ENCODE results near the gene KRT34.
"Not testable (repeated sequence)": the region's sequence is repeated elsewhere in the genome, so short reads cannot be mapped to it uniquely, and the experiment has no call there.

KRT34 gene

DNA sequence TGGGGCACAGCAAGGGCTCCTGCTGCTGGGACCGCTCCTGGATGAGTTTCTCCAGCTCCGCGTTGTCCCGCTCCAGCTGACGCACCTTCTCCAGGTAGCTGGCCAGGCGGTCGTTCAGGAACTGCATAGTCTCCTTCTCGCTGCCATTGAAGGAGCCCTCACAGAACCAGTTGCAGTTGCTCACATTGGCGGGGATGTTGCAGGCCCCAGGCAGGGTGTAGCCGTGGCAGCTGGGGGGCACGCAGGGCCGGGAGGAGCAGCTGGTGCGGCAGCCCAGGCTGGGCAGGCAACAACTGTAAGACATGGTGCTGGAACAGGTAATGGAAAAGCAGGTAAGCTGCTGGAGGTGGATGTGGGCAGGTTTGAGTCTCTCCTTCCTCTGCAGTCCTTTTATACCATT is at the start of gene KRT34:
TSS of gene KRT34 (minus strand) at position 364 of the 400 bp plus-strand sequence. CDS start at position 304, 60 bp downstream.
- not testable (repeated sequence) for DNase-seq (ENCODE audit: low read depth); H3K4me3 ChIP-seq (ENCODE audit: low read depth, low read length)

GRCh38 chr17:41430376-41430775 is 48.3 kb upstream of the KRT34 start:
- not testable (repeated sequence) for H3K4me3 ChIP-seq (ENCODE audit: low read depth, low read length); DNase-seq (ENCODE audit: low read depth)

DNA sequence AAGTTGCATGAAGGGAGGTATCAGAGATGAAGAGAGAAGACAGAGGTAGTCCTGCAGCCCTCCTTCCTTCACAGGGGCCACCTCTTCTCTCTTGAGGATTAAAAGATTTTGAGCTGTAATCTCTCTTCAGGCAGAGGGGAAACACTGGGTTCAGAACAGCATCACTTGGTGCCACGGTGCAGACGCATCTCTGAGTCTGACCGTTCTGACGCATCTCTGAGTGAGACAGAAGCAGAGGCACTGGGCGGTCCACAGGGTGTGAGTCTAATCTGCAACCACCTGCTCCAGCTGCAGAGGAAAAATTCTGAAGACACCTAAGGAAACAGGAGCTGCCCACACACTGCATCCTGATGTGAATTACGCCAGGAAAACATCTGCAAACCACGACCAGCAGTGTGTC is 47.6 kb upstream of the KRT34 start:
- no peak for TF ChIP-seq MYC (IDR thresholded peaks at IDR 0.05; ENCODE audit: low read depth, low read length)
- no peak for TF ChIP-seq MAX (IDR thresholded peaks at IDR 0.05; ENCODE audit: low read depth, low read length)
- TF ChIP-seq, protein P1, sequence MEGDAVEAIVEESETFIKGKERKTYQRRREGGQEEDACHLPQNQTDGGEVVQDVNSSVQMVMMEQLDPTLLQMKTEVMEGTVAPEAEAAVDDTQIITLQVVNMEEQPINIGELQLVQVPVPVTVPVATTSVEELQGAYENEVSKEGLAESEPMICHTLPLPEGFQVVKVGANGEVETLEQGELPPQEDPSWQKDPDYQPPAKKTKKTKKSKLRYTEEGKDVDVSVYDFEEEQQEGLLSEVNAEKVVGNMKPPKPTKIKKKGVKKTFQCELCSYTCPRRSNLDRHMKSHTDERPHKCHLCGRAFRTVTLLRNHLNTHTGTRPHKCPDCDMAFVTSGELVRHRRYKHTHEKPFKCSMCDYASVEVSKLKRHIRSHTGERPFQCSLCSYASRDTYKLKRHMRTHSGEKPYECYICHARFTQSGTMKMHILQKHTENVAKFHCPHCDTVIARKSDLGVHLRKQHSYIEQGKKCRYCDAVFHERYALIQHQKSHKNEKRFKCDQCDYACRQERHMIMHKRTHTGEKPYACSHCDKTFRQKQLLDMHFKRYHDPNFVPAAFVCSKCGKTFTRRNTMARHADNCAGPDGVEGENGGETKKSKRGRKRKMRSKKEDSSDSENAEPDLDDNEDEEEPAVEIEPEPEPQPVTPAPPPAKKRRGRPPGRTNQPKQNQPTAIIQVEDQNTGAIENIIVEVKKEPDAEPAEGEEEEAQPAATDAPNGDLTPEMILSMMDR (IDR thresholded peaks at IDR 0.05; ENCODE audit: low read depth, low read length) = no peak
- TF ChIP-seq POLR2A (IDR thresholded peaks at IDR 0.05; ENCODE audit: extremely low read depth, insufficient read length) = no peak
- H3K4me3 ChIP-seq (ENCODE audit: low read depth, low read length) = no peak overlapping the region
- no peak for DNase-seq (ENCODE audit: low read depth)

GRCh38 chr17:41428591-41429291 is 46.6 kb upstream of the KRT34 start:
- TF ChIP-seq, protein P1 (IDR thresholded peaks at IDR 0.05; ENCODE audit: low read depth, low read length) = no peak
- no peak for TF ChIP-seq POLR2A (IDR thresholded peaks at IDR 0.05; ENCODE audit: extremely low read depth, insufficient read length)
- TF ChIP-seq MAX (IDR thresholded peaks at IDR 0.05; ENCODE audit: low read depth, low read length) = no peak
- TF ChIP-seq MYC (IDR thresholded peaks at IDR 0.05; ENCODE audit: low read depth, low read length) = no peak
- no peak for DNase-seq (ENCODE audit: low read depth)
- H3K4me3 ChIP-seq (ENCODE audit: low read depth, low read length) = no peak overlapping the region

DNA sequence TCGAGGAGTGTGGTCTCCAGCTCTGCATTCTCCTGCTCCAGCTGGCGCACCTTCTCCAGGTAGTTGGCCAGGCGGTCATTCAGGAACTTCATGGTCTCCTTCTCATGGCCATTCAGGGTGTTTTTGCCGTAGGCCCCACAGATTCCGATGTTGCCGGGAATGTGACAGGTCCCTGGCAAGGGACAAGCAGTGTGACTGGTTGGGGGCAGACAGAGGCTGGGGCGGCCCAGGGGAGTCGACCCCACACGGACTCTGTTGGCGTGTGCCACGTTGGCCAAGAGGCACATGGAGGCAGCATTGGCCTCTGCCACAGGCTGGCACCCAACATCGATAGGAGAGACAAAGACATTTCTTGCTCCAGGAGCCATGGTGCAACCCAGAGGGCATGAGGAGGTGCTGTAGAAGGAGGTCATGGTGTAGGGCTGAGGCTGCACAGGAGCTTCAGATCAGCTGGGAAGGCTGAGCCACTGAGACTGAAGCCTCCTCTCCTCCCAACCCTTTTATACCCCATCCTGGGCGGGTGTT is 42.1 kb upstream of the KRT34 start, which contains the start of gene KRT37:
TSS of gene KRT37 (minus strand) at position 475 of the 525 bp plus-strand sequence. CDS start at position 413, 62 bp downstream.
- no peak for DNase-seq (ENCODE audit: low read depth)
- no peak for TF ChIP-seq MYC (IDR thresholded peaks at IDR 0.05; ENCODE audit: low read depth, low read length)
- no peak for TF ChIP-seq MAX (IDR thresholded peaks at IDR 0.05; ENCODE audit: low read depth, low read length)
- TF ChIP-seq, protein P1 (IDR thresholded peaks at IDR 0.05; ENCODE audit: low read depth, low read length) = no peak
- TF ChIP-seq POLR2A (IDR thresholded peaks at IDR 0.05; ENCODE audit: extremely low read depth, insufficient read length) = no peak

DNA sequence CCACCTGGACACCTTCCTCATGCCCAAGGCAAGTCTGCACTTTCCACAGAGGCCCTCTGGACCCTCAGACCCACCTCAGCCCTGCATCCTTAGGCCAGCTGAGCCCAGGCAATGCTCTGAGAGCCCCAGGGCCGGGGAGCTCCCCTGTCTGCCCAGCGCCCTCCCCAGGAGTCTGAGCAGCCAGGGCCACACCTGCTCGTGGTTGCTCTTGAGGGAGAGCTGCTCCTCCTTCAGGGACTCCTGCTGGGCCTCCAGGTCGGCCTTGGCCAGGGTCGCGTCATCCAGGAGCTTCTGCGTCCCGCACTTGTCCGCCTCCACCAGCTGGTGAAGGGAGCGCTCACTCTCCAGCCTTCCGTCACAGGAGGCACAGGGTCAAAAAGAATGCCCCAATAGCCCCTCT is 40.5 kb upstream of the KRT34 start:
- DNase-seq (ENCODE audit: low read depth); H3K4me3 ChIP-seq (ENCODE audit: low read depth, low read length): not testable (repeated sequence)

More for the DNA sequence above, 42.1 kb upstream of the KRT34 start, which contains the start of gene KRT37:
- no peak within 1 kb of the TSS for H3K4me3 ChIP-seq (ENCODE audit: low read depth, low read length)

DNA sequence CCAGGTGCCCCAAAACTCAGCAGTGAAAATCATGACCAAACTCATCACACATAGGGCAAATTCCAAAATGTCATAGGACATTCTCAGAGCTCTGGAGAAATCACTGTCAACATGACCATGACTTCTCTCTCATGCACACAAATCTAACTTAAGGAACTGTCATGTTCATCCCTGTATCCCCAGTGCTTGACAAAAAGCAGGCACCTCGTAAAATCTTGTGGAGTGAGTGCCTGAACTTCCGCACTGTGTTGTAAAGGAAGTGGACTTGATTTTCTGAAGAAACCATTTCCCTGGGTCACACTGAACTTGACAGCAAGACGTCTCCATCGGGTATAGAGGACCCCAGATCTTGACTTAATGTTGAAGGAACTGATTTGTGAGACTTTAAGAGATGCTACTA is 39.5 kb upstream of the KRT34 start:
- no peak for DNase-seq (ENCODE audit: low read depth)
- TF ChIP-seq MYC (IDR thresholded peaks at IDR 0.05; ENCODE audit: low read depth, low read length) = no peak
- TF ChIP-seq POLR2A (IDR thresholded peaks at IDR 0.05; ENCODE audit: extremely low read depth, insufficient read length) = no peak
- TF ChIP-seq, protein P1 (IDR thresholded peaks at IDR 0.05; ENCODE audit: low read depth, low read length) = no peak
- no peak for TF ChIP-seq MAX (IDR thresholded peaks at IDR 0.05; ENCODE audit: low read depth, low read length)
- no peak overlapping the region for H3K4me3 ChIP-seq (ENCODE audit: low read depth, low read length)
